ENCODE results near the gene NMRAL1. TPM values are rescaled to one million over a fixed set of nuclear protein-coding genes. Genes with fewer than 3 reads are reported as not detected.
A peak's percentile ranks its signal among the peaks of the same experiment; 100 is the strongest.

The NMRAL1 gene
- polyA plus RNA-seq, 1 of the 3 experiments (the other 2 are of a cell fraction): 99.9 TPM

DNA sequence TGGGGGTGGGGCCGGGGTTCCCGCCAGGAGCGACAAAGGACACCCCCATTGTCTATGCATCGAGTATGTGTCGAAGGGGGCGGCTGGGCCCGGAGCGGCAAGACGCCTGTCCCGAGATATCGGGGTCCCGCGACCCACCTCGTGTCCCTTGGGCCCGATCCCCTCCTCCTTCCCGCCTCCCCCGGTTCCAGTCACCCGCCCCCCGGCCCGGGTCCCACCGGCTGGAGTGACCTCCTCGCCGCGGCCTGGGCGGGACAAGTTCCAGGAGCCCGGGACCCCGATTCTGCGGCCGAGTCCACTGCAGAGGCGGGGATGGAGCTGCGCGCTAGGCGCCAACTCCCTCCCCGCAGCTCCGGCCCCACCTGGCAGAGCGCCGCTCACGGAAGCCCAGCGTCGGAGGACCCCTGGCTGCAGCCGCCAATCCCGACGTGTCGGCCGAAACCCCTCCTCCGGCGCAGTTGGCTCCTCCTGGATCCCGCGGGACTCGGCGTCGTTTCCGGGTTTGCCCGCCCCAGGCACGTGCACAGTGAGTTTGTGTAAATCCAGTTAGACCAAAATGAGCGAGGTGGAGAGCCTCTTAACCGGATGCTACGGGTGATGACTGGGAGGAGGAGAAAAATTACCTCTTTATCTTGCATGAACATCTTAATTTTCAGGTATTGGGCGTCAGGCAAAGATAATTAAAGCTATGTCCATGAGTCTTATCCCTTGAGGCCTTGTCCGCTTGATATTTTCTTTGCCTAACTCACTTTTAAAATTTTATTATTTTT is at the start of gene NMRAL1 (continued):
- TF ChIP-seq RFX5 (IDR thresholded peaks at IDR 0.05; ENCODE audit: low read length) (no peak), MXI1 (IDR thresholded peaks at IDR 0.05; ENCODE audit: low read depth, low read length) (peak; percentile 89)

DNA sequence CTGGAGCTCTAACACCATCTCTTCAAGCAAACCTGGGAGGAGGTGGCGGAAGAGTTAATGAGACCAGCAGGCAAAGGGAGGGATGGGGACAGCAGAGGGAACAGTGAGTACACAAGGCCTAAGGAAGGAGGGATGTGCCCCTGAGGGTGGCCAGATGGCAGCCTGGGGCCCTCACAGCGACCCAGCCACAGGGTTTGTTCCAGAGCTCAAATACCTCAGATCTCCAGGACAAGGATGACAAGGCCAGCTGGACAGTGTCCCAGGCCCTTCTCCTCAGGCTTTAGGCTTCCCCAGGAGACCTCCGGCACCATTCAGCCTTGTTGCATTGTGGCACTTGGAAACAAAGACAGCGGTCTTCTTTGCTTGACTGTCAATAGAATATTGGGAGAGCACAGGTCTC is 49.3 kb upstream of the NMRAL1 start:
- H3K79me2 ChIP-seq (ENCODE audit: insufficient read depth): peaks cover 16% of the 10 kb centered on the region; the same call in 1 of the 2 replicates
- POLR2A ChIA-PET: interaction anchor here (1.5 kb wide), 1 partner anchor 15 kb away, joined by 6 read pairs; the partner anchor contains the start of gene CDIP1
- no peaks in the 10 kb centered on the region for H3K27me3 ChIP-seq (ENCODE audit: insufficient read depth)
- no peak overlapping the region for H3K9ac ChIP-seq
- H3K4me2 ChIP-seq: no peak overlapping the region
- 100% methylated on average over 2 of the region's 4 CpGs for WGBS (ENCODE audit: low lambda C conversion rate)
- H3F3A ChIP-seq (replicated peaks; ENCODE audit: insufficient read depth): no peaks in the 10 kb centered on the region
- CTCF ChIA-PET: interaction anchor here (1.5 to 3.7 kb wide), 4 partner anchors 12 to 432 kb away, joined by 4 to 26 read pairs (median 12); no protein-coding TSS in a partner anchor
- H3K4me3 ChIP-seq (ENCODE audit: low read depth in 2 of 2, low read length in 1 of 2): no peak overlapping the region
- no peak for TF ChIP-seq GABPA (IDR thresholded peaks at IDR 0.05; ENCODE audit: low read depth)
- no peak for TF ChIP-seq ELF1 (IDR thresholded peaks at IDR 0.05)
- TF ChIP-seq, protein P1, sequence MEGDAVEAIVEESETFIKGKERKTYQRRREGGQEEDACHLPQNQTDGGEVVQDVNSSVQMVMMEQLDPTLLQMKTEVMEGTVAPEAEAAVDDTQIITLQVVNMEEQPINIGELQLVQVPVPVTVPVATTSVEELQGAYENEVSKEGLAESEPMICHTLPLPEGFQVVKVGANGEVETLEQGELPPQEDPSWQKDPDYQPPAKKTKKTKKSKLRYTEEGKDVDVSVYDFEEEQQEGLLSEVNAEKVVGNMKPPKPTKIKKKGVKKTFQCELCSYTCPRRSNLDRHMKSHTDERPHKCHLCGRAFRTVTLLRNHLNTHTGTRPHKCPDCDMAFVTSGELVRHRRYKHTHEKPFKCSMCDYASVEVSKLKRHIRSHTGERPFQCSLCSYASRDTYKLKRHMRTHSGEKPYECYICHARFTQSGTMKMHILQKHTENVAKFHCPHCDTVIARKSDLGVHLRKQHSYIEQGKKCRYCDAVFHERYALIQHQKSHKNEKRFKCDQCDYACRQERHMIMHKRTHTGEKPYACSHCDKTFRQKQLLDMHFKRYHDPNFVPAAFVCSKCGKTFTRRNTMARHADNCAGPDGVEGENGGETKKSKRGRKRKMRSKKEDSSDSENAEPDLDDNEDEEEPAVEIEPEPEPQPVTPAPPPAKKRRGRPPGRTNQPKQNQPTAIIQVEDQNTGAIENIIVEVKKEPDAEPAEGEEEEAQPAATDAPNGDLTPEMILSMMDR (IDR thresholded peaks at IDR 0.05): no peak
- TF ChIP-seq MXI1 (IDR thresholded peaks at IDR 0.05; ENCODE audit: low read depth, low read length): no peak
- no peak for TF ChIP-seq TCF12 (IDR thresholded peaks at IDR 0.05)
- no peak for TF ChIP-seq RXRA (IDR thresholded peaks at IDR 0.05; ENCODE audit: borderline replicate concordance, low read depth)
- TF ChIP-seq, protein P2, sequence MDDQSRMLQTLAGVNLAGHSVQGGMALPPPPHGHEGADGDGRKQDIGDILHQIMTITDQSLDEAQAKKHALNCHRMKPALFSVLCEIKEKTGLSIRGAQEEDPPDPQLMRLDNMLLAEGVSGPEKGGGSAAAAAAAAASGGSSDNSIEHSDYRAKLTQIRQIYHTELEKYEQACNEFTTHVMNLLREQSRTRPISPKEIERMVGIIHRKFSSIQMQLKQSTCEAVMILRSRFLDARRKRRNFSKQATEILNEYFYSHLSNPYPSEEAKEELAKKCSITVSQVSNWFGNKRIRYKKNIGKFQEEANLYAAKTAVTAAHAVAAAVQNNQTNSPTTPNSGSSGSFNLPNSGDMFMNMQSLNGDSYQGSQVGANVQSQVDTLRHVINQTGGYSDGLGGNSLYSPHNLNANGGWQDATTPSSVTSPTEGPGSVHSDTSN (IDR thresholded peaks at IDR 0.05): no peak
- no peak for TF ChIP-seq YY1 (IDR thresholded peaks at IDR 0.05; ENCODE audit: low read depth)
- no peak for TF ChIP-seq FOXJ3 (CRISPR knock-in tag; IDR thresholded peaks at IDR 0.05)
- TF ChIP-seq, protein P3, sequence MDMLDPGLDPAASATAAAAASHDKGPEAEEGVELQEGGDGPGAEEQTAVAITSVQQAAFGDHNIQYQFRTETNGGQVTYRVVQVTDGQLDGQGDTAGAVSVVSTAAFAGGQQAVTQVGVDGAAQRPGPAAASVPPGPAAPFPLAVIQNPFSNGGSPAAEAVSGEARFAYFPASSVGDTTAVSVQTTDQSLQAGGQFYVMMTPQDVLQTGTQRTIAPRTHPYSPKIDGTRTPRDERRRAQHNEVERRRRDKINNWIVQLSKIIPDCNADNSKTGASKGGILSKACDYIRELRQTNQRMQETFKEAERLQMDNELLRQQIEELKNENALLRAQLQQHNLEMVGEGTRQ (IDR thresholded peaks at IDR 0.05; ENCODE audit: borderline replicate concordance, low read depth, low read length): no peak
- no peak for TF ChIP-seq SMC3 (IDR thresholded peaks at IDR 0.05; ENCODE audit: low read depth, low read length)
- TF ChIP-seq NFIC (IDR thresholded peaks at IDR 0.05; ENCODE audit: borderline replicate concordance): no peak
- no peak for TF ChIP-seq RFX5 (IDR thresholded peaks at IDR 0.05; ENCODE audit: low read length)
- TF ChIP-seq, protein P4, sequence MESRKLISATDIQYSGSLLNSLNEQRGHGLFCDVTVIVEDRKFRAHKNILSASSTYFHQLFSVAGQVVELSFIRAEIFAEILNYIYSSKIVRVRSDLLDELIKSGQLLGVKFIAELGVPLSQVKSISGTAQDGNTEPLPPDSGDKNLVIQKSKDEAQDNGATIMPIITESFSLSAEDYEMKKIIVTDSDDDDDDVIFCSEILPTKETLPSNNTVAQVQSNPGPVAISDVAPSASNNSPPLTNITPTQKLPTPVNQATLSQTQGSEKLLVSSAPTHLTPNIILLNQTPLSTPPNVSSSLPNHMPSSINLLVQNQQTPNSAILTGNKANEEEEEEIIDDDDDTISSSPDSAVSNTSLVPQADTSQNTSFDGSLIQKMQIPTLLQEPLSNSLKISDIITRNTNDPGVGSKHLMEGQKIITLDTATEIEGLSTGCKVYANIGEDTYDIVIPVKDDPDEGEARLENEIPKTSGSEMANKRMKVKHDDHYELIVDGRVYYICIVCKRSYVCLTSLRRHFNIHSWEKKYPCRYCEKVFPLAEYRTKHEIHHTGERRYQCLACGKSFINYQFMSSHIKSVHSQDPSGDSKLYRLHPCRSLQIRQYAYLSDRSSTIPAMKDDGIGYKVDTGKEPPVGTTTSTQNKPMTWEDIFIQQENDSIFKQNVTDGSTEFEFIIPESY (IDR thresholded peaks at IDR 0.05; ENCODE audit: borderline replicate concordance, low read depth): no peak
- H3K36me3 ChIP-seq (replicated peaks in 1 of 2; ENCODE audit: control insufficient read depth in 1 of 2, insufficient read depth in 2 of 2, low read length in 1 of 2): no peaks in the 10 kb centered on the region
- DNase-seq: no peak
- no peaks in the 10 kb centered on the region for H4K20me1 ChIP-seq (ENCODE audit: insufficient read depth)
- H3K9me3 ChIP-seq: no peaks in the 10 kb centered on the region
- no peaks in the 10 kb centered on the region for H3K9me2 ChIP-seq
- peaks cover 0 to 20% of the 10 kb centered on the region in 2 experiments; a peak in 1 of 4 replicates for H3K4me1 ChIP-seq (ENCODE audit: control insufficient read depth in 1 of 2, insufficient read depth in 2 of 2, low read depth in 1 of 2, low read length in 1 of 2)
- H3K27ac ChIP-seq (ENCODE audit: low read depth in 2 of 2, low read length in 1 of 2): no peak overlapping the region; a peak in 1 of 4 replicates
- no peak overlapping the region for H2AFZ ChIP-seq (ENCODE audit: low read depth)
